H1 (cell line): ENCODE data around the gene TMEM156. TPM values are rescaled to one million over a fixed set of nuclear protein-coding genes. Genes with fewer than 3 reads are reported as not detected.

ENCODE experiments used
- CTCF ChIA-PET: fragments of 300-600 bp; sonication (Branson Sonifier 250); formaldehyde crosslinking; loops from one replicate; lab custom pipeline; 2021; ENCODE audit not compliant: partially characterized antibody; lab: Charles Lee
- POLR2A ChIA-PET: fragments of 300-600 bp; sonication (Branson Sonifier 250); formaldehyde crosslinking; loops from one replicate; lab custom pipeline; 2021; ENCODE audit warnings: inconsistent platforms; ENCODE audit not compliant: partially characterized antibody; lab: Charles Lee
- DNase-seq, 2 experiments: peaks; one replicate each; pipeline versions ENCODE4 v3.0.0 to v3.0.0-alpha.2; 2010 to 2022; ENCODE audit warnings: low spot score in 2 of 2, low read depth in 1 of 2, mixed read lengths in 1 of 2
- FAIRE-seq: peaks from 2 replicates; lab custom pipeline; 2011; peaks lifted over from hg19 to GRCh38; lab: Jason Lieb, UNC
- H2AFZ ChIP-seq: 2 replicates; pipeline ENCODE4 v1.8.1; 2012; ENCODE audit warnings: low read length, inconsistent platforms
- H2AK5ac ChIP-seq: 2 replicates; pipeline ENCODE4 v1.6.1; 2013; ENCODE audit warnings: low read depth, low read length
- H2BK120ac ChIP-seq: replicated peaks from 2 replicates; pipeline ENCODE3; 2013; ENCODE audit warnings: low read depth, low read length, inconsistent platforms
- H2BK12ac ChIP-seq: 2 replicates; pipeline ENCODE4 v1.6.1; 2013; ENCODE audit warnings: low read depth, low read length
- H2BK15ac ChIP-seq: 2 replicates; pipeline ENCODE4 v1.6.1; 2013; ENCODE audit warnings: low read length
- H2BK20ac ChIP-seq: 2 replicates; pipeline ENCODE4 v1.6.1; 2013; ENCODE audit warnings: low read length
- H2BK5ac ChIP-seq: 2 replicates; pipeline ENCODE4 v1.6.1; 2013; ENCODE audit warnings: low read depth, low read length
- H3K14ac ChIP-seq: 2 replicates; pipeline ENCODE4 v1.6.1; 2013; ENCODE audit warnings: inconsistent platforms; ENCODE audit not compliant: insufficient read length
- H3K18ac ChIP-seq: 2 replicates; pipeline ENCODE4 v1.6.1; 2013; ENCODE audit warnings: low read length; ENCODE audit errors: extremely low read depth
- H3K23ac ChIP-seq: 2 replicates; pipeline ENCODE4 v1.6.1; 2013; ENCODE audit warnings: inconsistent platforms; ENCODE audit not compliant: insufficient read length
- H3K23me2 ChIP-seq: 2 replicates; pipeline ENCODE4 v1.6.1; 2013; ENCODE audit warnings: low read depth, low read length
- H3K27ac ChIP-seq: 2 replicates; pipeline ENCODE4 v1.6.1; 2011; ENCODE audit warnings: low read depth, low read length, inconsistent platforms
- H3K27me3 ChIP-seq, 4 experiments: replicated peaks in 1 of 4; 1 replicate in 1 of 4; 2 replicates in 3 of 4; pipeline versions ENCODE4 v1.6.1 to v1.8.1; 2011 to 2013; ENCODE audit warnings: low read length in 3 of 4, mild to moderate bottlenecking in 3 of 4, inconsistent platforms in 2 of 4, mixed read lengths in 2 of 4, moderate library complexity in 1 of 4; ENCODE audit not compliant: control insufficient read depth in 3 of 4, insufficient read depth in 3 of 4; ENCODE audit errors: extremely low read depth in 1 of 4
- H3K36me3 ChIP-seq, 4 experiments: 2 replicates each; pipeline versions ENCODE4 v1.6.1 to v1.8.1; 2011 to 2013; ENCODE audit warnings: mild to moderate bottlenecking in 4 of 4, low read length in 3 of 4, moderate library complexity in 2 of 4, control low read depth in 1 of 4, inconsistent platforms in 1 of 4; ENCODE audit not compliant: insufficient read depth in 4 of 4, control insufficient read depth in 2 of 4
- H3K4ac ChIP-seq: replicated peaks from 2 replicates; pipeline ENCODE3; 2013; ENCODE audit warnings: low read length, low read depth, mixed read lengths, inconsistent platforms; ENCODE audit not compliant: insufficient read length
- H3K4me1 ChIP-seq, 4 experiments: replicated peaks in 1 of 4; 1 replicate in 1 of 4; 2 replicates in 3 of 4; pipeline versions ENCODE4 v1.6.1 to v1.8.1; 2011 to 2013; ENCODE audit warnings: low read length in 3 of 4, inconsistent platforms in 2 of 4, mixed read lengths in 1 of 4; ENCODE audit not compliant: insufficient read depth in 4 of 4, control insufficient read depth in 3 of 4
- H3K4me2 ChIP-seq, 2 experiments: 2 replicates each; pipeline versions ENCODE4 v1.6.1 to v1.8.1; 2011 to 2013; ENCODE audit warnings: low read depth in 2 of 2, low read length in 2 of 2, control low read depth in 1 of 2, inconsistent platforms in 1 of 2, mild to moderate bottlenecking in 1 of 2; ENCODE audit not compliant: insufficient read depth in 1 of 2
- H3K4me3 ChIP-seq, 4 experiments: fragments of 200-600, 300-600 bp in 1 of 4; sonication (generic), shearing (Covaris generic), sonication (Bioruptor Twin) in 1 of 4; 2 replicates each; pipeline versions ENCODE4 v1.5.1 to v1.8.1; 2011 to 2016; ENCODE audit warnings: low read length in 4 of 4, low read depth in 3 of 4, control low read depth in 2 of 4, inconsistent platforms in 2 of 4, mild to moderate bottlenecking in 2 of 4, mixed read lengths in 1 of 4, moderate library complexity in 1 of 4; ENCODE audit not compliant: insufficient read depth in 2 of 4; ENCODE audit errors: extremely low read depth in 1 of 4
- H3K56ac ChIP-seq: replicated peaks from 2 replicates; pipeline ENCODE3; 2013; ENCODE audit warnings: low read depth, mild to moderate bottlenecking, mixed read lengths, low read length, inconsistent platforms; ENCODE audit not compliant: insufficient read length
- H3K79me1 ChIP-seq: 2 replicates; pipeline ENCODE4 v1.6.1; 2013; ENCODE audit warnings: low read depth, low read length, control low read depth
- H3K79me2 ChIP-seq, 2 experiments: 2 replicates each; pipeline versions ENCODE4 v1.6.1 to v1.8.1; 2012 to 2013; ENCODE audit warnings: low read length in 2 of 2, mild to moderate bottlenecking in 2 of 2, inconsistent platforms in 1 of 2; ENCODE audit not compliant: insufficient read depth in 2 of 2, control insufficient read depth in 1 of 2
- H3K9ac ChIP-seq, 4 experiments: replicated peaks in 1 of 4; 1 replicate in 1 of 4; 2 replicates in 3 of 4; pipeline versions ENCODE4 v1.6.1 to v1.8.1; 2011 to 2013; ENCODE audit warnings: low read depth in 3 of 4, low read length in 3 of 4, control low read depth in 2 of 4, mild to moderate bottlenecking in 2 of 4, moderate library complexity in 2 of 4, inconsistent platforms in 1 of 4; ENCODE audit errors: extremely low read depth in 1 of 4
- H3K9me3 ChIP-seq, 2 experiments: 2 replicates each; pipeline versions ENCODE4 v1.6.1 to v1.8.1; 2012 to 2013; ENCODE audit warnings: mild to moderate bottlenecking in 2 of 2, moderate library complexity in 2 of 2, control low read depth in 1 of 2, inconsistent platforms in 1 of 2, low read depth in 1 of 2, low read length in 1 of 2, mixed read lengths in 1 of 2; ENCODE audit not compliant: insufficient read depth in 2 of 2
- H4K20me1 ChIP-seq, 2 experiments: replicated peaks in 1 of 2; 2 replicates each; pipeline versions ENCODE3 to v1.8.1; 2011 to 2013; ENCODE audit warnings: inconsistent platforms in 2 of 2, low read length in 2 of 2, mild to moderate bottlenecking in 1 of 2; ENCODE audit not compliant: insufficient read depth in 2 of 2, control insufficient read depth in 1 of 2
- H4K5ac ChIP-seq: 2 replicates; pipeline ENCODE4 v1.6.1; 2013; ENCODE audit warnings: low read length, low read depth, mixed read lengths, inconsistent platforms; ENCODE audit not compliant: insufficient read length
- H4K8ac ChIP-seq: 2 replicates; pipeline ENCODE4 v1.8.0; 2013; ENCODE audit warnings: mild to moderate bottlenecking, moderate library complexity, low read length, inconsistent platforms; ENCODE audit not compliant: insufficient read depth; ENCODE audit errors: extremely low read depth
- H4K91ac ChIP-seq: replicated peaks from 2 replicates; pipeline ENCODE3; 2013; ENCODE audit warnings: low read length, mixed read lengths, inconsistent platforms; ENCODE audit not compliant: insufficient read length
- BCL11A ChIP-seq, 2 experiments: IDR thresholded peaks; one replicate each; pipeline ENCODE4 v1.6.1; 2011; ENCODE audit warnings: low read depth in 2 of 2, low read length in 2 of 2, mild to moderate bottlenecking in 2 of 2
- BRCA1 ChIP-seq: IDR thresholded peaks from 2 replicates; pipeline ENCODE4 v1.6.1; 2012; ENCODE audit warnings: low read depth, low read length, improper control_type of control experiment
- CBX5 ChIP-seq: fragments of 300-800, 300-1000 bp; sonication (generic); IDR thresholded peaks from 2 replicates; pipeline ENCODE4 v1.7.1; 2016; ENCODE audit warnings: antibody characterized with exemption, low read length, low read depth
- EP300 ChIP-seq, 2 experiments: IDR thresholded peaks; 1 replicate in 1 of 2; 2 replicates in 1 of 2; pipeline ENCODE4 v1.6.1; 2011 to 2012; ENCODE audit warnings: low read depth in 2 of 2, low read length in 2 of 2, mild to moderate bottlenecking in 2 of 2, borderline replicate concordance in 1 of 2, inconsistent platforms in 1 of 2, moderate library complexity in 1 of 2
- EZH2 ChIP-seq: fragments of 200-600 bp; sonication (generic); IDR thresholded peaks from 2 replicates; pipeline ENCODE4 v1.7.1; 2012; ENCODE audit warnings: low read depth, mild to moderate bottlenecking, moderate library complexity, low read length, inconsistent platforms; ENCODE audit not compliant: severe bottlenecking
- GABPA ChIP-seq: IDR thresholded peaks from 2 replicates; pipeline ENCODE4 v1.6.1; 2011; ENCODE audit warnings: mild to moderate bottlenecking, low read length, moderate library complexity, borderline replicate concordance; ENCODE audit not compliant: insufficient read depth
- HDAC6 ChIP-seq: IDR thresholded peaks from one replicate; pipeline ENCODE4 v1.7.1; 2012; ENCODE audit warnings: low read depth, mild to moderate bottlenecking, inconsistent platforms, low read length, moderate library complexity
- KDM4A ChIP-seq: IDR thresholded peaks from one replicate; pipeline ENCODE4 v1.7.1; 2012; ENCODE audit warnings: low read depth, mild to moderate bottlenecking, moderate library complexity, low read length, inconsistent platforms; ENCODE audit not compliant: severe bottlenecking
- KDM5A ChIP-seq: fragments of 200-600 bp; IDR thresholded peaks from 2 replicates; pipeline ENCODE4 v1.7.1; 2012; ENCODE audit warnings: mild to moderate bottlenecking, low read length, inconsistent platforms, mixed read lengths
- POLR2A ChIP-seq, 2 experiments: IDR thresholded peaks; 1 replicate in 1 of 2; 2 replicates in 1 of 2; pipeline ENCODE4 v1.6.1; 2011; ENCODE audit warnings: low read depth in 2 of 2, low read length in 2 of 2, mild to moderate bottlenecking in 2 of 2; ENCODE audit errors: control extremely low read depth in 1 of 2
- RBBP5 ChIP-seq: IDR thresholded peaks from 2 replicates; pipeline ENCODE4 v1.7.1; 2012; ENCODE audit warnings: low read depth, mild to moderate bottlenecking, inconsistent platforms, low read length, moderate library complexity, borderline replicate concordance
- SP1 ChIP-seq: IDR thresholded peaks from 2 replicates; pipeline ENCODE4 v1.6.1; 2011; ENCODE audit warnings: low read depth, low read length
- SP2 ChIP-seq: IDR thresholded peaks from 2 replicates; pipeline ENCODE4 v1.6.1; 2012; ENCODE audit warnings: mild to moderate bottlenecking, low read length, inconsistent platforms
- TAF7 ChIP-seq: optimal IDR thresholded peaks from 2 replicates; pipeline ENCODE3; 2011; ENCODE audit warnings: low read depth, mild to moderate bottlenecking, inconsistent platforms, low read length, moderate library complexity, borderline replicate concordance
- WGBS, 2 experiments: shearing (Covaris generic) in 1 of 2; methylation state at CpG; one replicate each; pipeline versions ENCODE4 v1.1.6 to v1.1.7; 2013 to 2015; ENCODE audit warnings: low lambda C conversion rate in 2 of 2, mixed read lengths in 2 of 2, inconsistent platforms in 1 of 2, low coverage in 1 of 2, missing lambda C conversion rate in 1 of 2; ENCODE audit not compliant: insufficient replicate concordance in 2 of 2, insufficient coverage in 1 of 2, insufficient read length in 1 of 2; ENCODE audit errors: extremely low coverage in 1 of 2, missing lambda C conversion rate in 1 of 2; 5-methylcytosine and 5-hydroxymethylcytosine counted together
- polyA plus RNA-seq, 7 experiments: library from polyadenylated mRNA; depleted of rRNA in 3 of 7; stranded (reverse) in 5 of 7; unstranded in 2 of 7; fragments of >200 nt in 5 of 7; fragments of 200-250 nt in 2 of 7; gene quantifications; 1 replicate in 5 of 7; 2 replicates in 1 of 7; 4 replicates in 1 of 7; pipeline versions ENCODE4 v1.2.1 to v1.2.3, GENCODE V29; 2011 to 2013; ENCODE audit warnings: missing spikeins in 2 of 7, mixed read lengths in 2 of 7
- total RNA-seq: library from RNA; stranded (reverse); fragmentation: NEBNext Ultra II Directional; extraction: Animal tissue kit (Norgen Biotek cat#: 25700); gene quantifications from 2 replicates; pipeline ENCODE4 v1.2.1, GENCODE V29; 2021

Gene TMEM156
- total and polyA plus RNA-seq, 2 of the 8 experiments (the other 6 are each of a cell fraction or from before 2014, with no cell fraction given), result not detected

GRCh38 chr4:38982361-38983095 is 49.7 kb downstream of the TMEM156 start:
- no peak overlapping the region for H2BK12ac ChIP-seq
- H2BK5ac ChIP-seq, result no peak overlapping the region
- no peak overlapping the region for H2AFZ ChIP-seq
- no peak overlapping the region for H4K91ac ChIP-seq
- no peaks in the 10 kb centered on the region for H3K27me3 ChIP-seq
- H2BK15ac ChIP-seq, result no peak overlapping the region
- H3K23ac ChIP-seq, result no peak overlapping the region
- H4K8ac ChIP-seq, result no peak overlapping the region
- no peak overlapping the region for H3K18ac ChIP-seq
- H3K4ac ChIP-seq, result no peak overlapping the region
- no peak overlapping the region for H3K4me3 ChIP-seq
- H3K56ac ChIP-seq, result no peak overlapping the region
- H3K9ac ChIP-seq, result no peak overlapping the region
- H4K5ac ChIP-seq, result no peak overlapping the region
- H4K20me1 ChIP-seq, result no peaks in the 10 kb centered on the region
- no peak overlapping the region for H2BK120ac ChIP-seq
- H3K4me1 ChIP-seq, result no peaks in the 10 kb centered on the region; a peak in 1 of 7 replicates
- no peaks in the 10 kb centered on the region for H3K79me2 ChIP-seq
- POLR2A ChIA-PET, result no interaction called here
- FAIRE-seq, result no peak
- H2BK20ac ChIP-seq, result no peak overlapping the region
- no peaks in the 10 kb centered on the region for H3K9me3 ChIP-seq
- H3K27ac ChIP-seq, result no peak overlapping the region
- no peak overlapping the region for H2AK5ac ChIP-seq
- H3K4me2 ChIP-seq, result no peak overlapping the region
- H3K14ac ChIP-seq, result no peak overlapping the region
- H3K36me3 ChIP-seq, result no peaks in the 10 kb centered on the region
- WGBS, 2 experiments, result 89% methylated on average over 5 of the region's 5 CpGs; no CpG with 5 or more reads in 1 of the 2 experiments
- H3K79me1 ChIP-seq, result no peaks in the 10 kb centered on the region
- no peak for DNase-seq
- H3K23me2 ChIP-seq, result no peaks in the 10 kb centered on the region
- CTCF ChIA-PET, result no interaction called here
- TF ChIP-seq BRCA1 (no peak), BCL11A (IDR thresholded peaks at IDR 0.05; ENCODE audit: low read depth in 2 of 2, low read length in 2 of 2) (no peak), EP300 (IDR thresholded peaks at IDR 0.05; ENCODE audit: borderline replicate concordance in 1 of 2, low read depth in 2 of 2, low read length in 2 of 2) (no peak), GABPA (no peak), RBBP5 (no peak), KDM5A (no peak), HDAC6 (no peak), EZH2 (no peak), CBX5 (no peak), KDM4A (no peak), SP1 (no peak), TAF7 (no peak), POLR2A (IDR thresholded peaks at IDR 0.05; ENCODE audit: control extremely low read depth in 1 of 2, low read depth in 2 of 2, low read length in 2 of 2) (no peak), SP2 (no peak)
